22Rv1 (cell line): ENCODE results near the gene EFCAB5.
A peak's percentile ranks its signal among the peaks of the same experiment; 100 is the strongest.
"Not testable (repeated sequence)": the region's sequence is repeated elsewhere in the genome, so short reads cannot be mapped to it uniquely, and the experiment has no call there.

Experiments used
- H3K27ac ChIP-seq: fragments of 450-650 bp; 2 replicates; pipeline ENCODE4 v1.5.1; 2017
- CTCF ChIP-seq: fragments of 450-650 bp; IDR thresholded peaks from 2 replicates; pipeline ENCODE4 v1.5.1; 2017; ENCODE audit warnings: mild to moderate bottlenecking
- ZFX ChIP-seq: fragments of 450-650 bp; IDR thresholded peaks from 2 replicates; pipeline ENCODE4 v1.6.1; 2017; ENCODE audit warnings: antibody characterized with exemption, borderline replicate concordance

The EFCAB5 gene

GRCh38 chr17:29927546-29927945, 13.9 kb upstream of the EFCAB5 start:
- TF ChIP-seq CTCF (no peak), ZFX (no peak)
- no peak overlapping the region for H3K27ac ChIP-seq

GRCh38 chr17:29929006-29929532, 12.4 kb upstream of the EFCAB5 start:
- TF ChIP-seq ZFX: no peak
- H3K27ac ChIP-seq: peak overlapping the region; percentile 91

GRCh38 chr17:29929533-29930408, 11.7 kb upstream of the EFCAB5 start, which contains the start of gene SSH2:
TSS of gene SSH2 (minus strand) at chr17:29930228. CDS start at chr17:29930000, 228 bp downstream.
- TF ChIP-seq ZFX (no peak), CTCF (no peak)

GRCh38 chr17:29930409-29931010, 10.9 kb upstream of the EFCAB5 start:
- H3K27ac ChIP-seq: peak overlapping the region; percentile 91
- TF ChIP-seq ZFX (no peak), CTCF (no peak)

More at GRCh38 chr17:29929533-29930408, 11.7 kb upstream of the EFCAB5 start, which contains the start of gene SSH2:
- peak within 1 kb of the TSS; percentile 91 for H3K27ac ChIP-seq

- H3K27ac ChIP-seq: peak overlapping the region; percentile 91
- no peak for TF ChIP-seq ZFX
- TF ChIP-seq CTCF: peak; percentile 90
Measured at GRCh38 chr17:29931231-29931932, 10.1 kb upstream of the EFCAB5 start.

GRCh38 chr17:29933379-29933778, 8.1 kb upstream of the EFCAB5 start:
- H3K27ac ChIP-seq: no peak overlapping the region
- no peak for TF ChIP-seq ZFX
- TF ChIP-seq CTCF: peak; percentile 52

- H3K27ac ChIP-seq: not testable (repeated sequence)
Measured at GRCh38 chr17:29935909-29936308, 5.5 kb upstream of the EFCAB5 start.
